Gastrocnemius medialis (tissue), 4 donors: Measurements from ENCODE around the gene ASTN2. TPM values are rescaled to one million over a fixed set of nuclear protein-coding genes. Genes with fewer than 3 reads are reported as not detected.
A peak's percentile ranks its signal among the peaks of the same experiment; 100 is the strongest.

Experiments used
- ATAC-seq, 2 donors: fragments of 150-250 bp; one replicate each; pipeline ENCODE4 v1.9.1; 2016
- DNase-seq, 2 donors: peaks; one replicate each; pipeline ENCODE4 v3.0.0-alpha.2; 2019
- H3K27ac ChIP-seq, 4 donors: fragments of 200-600 bp; sonication (generic); 1 replicate in 1 of 4; 2 replicates in 3 of 4; pipeline ENCODE4 v1.5.1; 2016 to 2018; ENCODE audit warnings: mild to moderate bottlenecking in 2 of 4, moderate library complexity in 1 of 4
- H3K27me3 ChIP-seq, 3 donors: fragments of 200-600 bp; sonication (generic) in 2 of 3; 1 replicate in 1 of 3; 2 replicates in 2 of 3; pipeline versions ENCODE4 v1.5.1 to v1.6.0; 2016 to 2019; ENCODE audit warnings: mild to moderate bottlenecking in 1 of 3, moderate library complexity in 1 of 3
- H3K36me3 ChIP-seq, 2 donors: fragments of 200-600 bp; sonication (generic) in 1 of 2; one replicate each; pipeline ENCODE4 v1.5.1; 2017 to 2018
- H3K4me1 ChIP-seq, 2 donors: fragments of 200-600 bp; sonication (generic) in 1 of 2; one replicate each; pipeline ENCODE4 v1.5.1; 2016 to 2017; ENCODE audit warnings: mild to moderate bottlenecking in 2 of 2
- H3K4me3 ChIP-seq, 4 donors: fragments of 200-600 bp; sonication (generic) in 3 of 4; 1 replicate in 1 of 4; 2 replicates in 3 of 4; pipeline ENCODE4 v1.5.1; 2016 to 2019; ENCODE audit warnings: mild to moderate bottlenecking in 2 of 4
- H3K9me3 ChIP-seq, 3 donors: fragments of 200-600 bp; sonication (generic) in 2 of 3; 1 replicate in 1 of 3; 2 replicates in 2 of 3; pipeline ENCODE4 v1.5.1; 2016 to 2019
- CTCF ChIP-seq, 5 experiments: fragments of 450-650 bp in 3 of 5; fragments of 200-600 bp in 2 of 5; sonication (generic) in 2 of 5; IDR thresholded peaks in 4 of 5; conservative IDR thresholded peaks in 1 of 5; 1 replicate in 4 of 5; 2 replicates in 1 of 5; pipeline ENCODE4 v1.5.1; 2016 to 2019; ENCODE audit warnings: antibody characterized with exemption in 5 of 5, mild to moderate bottlenecking in 3 of 5, moderate library complexity in 3 of 5
- POLR2A ChIP-seq, 2 donors: fragments of 450-650 bp; IDR thresholded peaks; one replicate each; pipeline ENCODE4 v1.6.1; 2017; ENCODE audit warnings: antibody characterized with exemption in 2 of 2, mild to moderate bottlenecking in 2 of 2, moderate library complexity in 2 of 2
- in situ Hi-C, 4 donors: fragments of 200-750 bp; cut with MboI; loops; one replicate each; pipeline versions ENCODE4 v1.15.0 to v1.8.0; 2017; ENCODE audit warnings: low sequenced_read_pairs in 4 of 4
- intact Hi-C: fragments of 100-400 bp; cut with DNase I; formaldehyde crosslinking; loops from one replicate; pipeline ENCODE4 v1.15.1; 2023; ENCODE audit warnings: low total_unique reads
- total RNA-seq, 4 donors: library from RNA; depleted of rRNA; stranded (reverse); fragments of >200 nt; gene quantifications; one replicate each; pipeline versions ENCODE4 v1.1.0 to v1.2.3, GENCODE V29; 2016

Gene ASTN2
- total RNA-seq, 4 donors from 2014 or later, result 2.5 to 4.6 (median 3.7) TPM

- Histone ChIP-seq H3K4me1 (no peaks in the 10 kb centered on the region), H3K27me3 (no peaks in the 10 kb centered on the region), H3K9me3 (no peaks in the 10 kb centered on the region), H3K4me3 (no peak overlapping the region), H3K36me3 (no peaks in the 10 kb centered on the region), H3K27ac (peak overlapping the region in 1 of 4 donors; percentile 16)
- ATAC-seq (peak; percentile 61 to 85), DNase-seq (peak; percentile 20 to 33)
- no peak for TF ChIP-seq POLR2A (IDR thresholded peaks at IDR 0.05)
- TF ChIP-seq CTCF (IDR thresholded peaks at IDR 0.05 in 4 of 5, conservative IDR thresholded peaks at IDR 0.05 in 1 of 5), result no peak
- intact Hi-C loops, result loop anchor here (5.0 kb wide), 1 partner anchor 68 kb away; no protein-coding TSS in a partner anchor
- in situ Hi-C loops, result loop anchor here in 1 of 4 donors (25.0 kb wide), 1 partner anchor 432 kb away; the partner anchor contains the start of gene PAPPA
Observed at GRCh38 chr9:116594547-116594946, 820.3 kb downstream of the ASTN2 start.

DNA sequence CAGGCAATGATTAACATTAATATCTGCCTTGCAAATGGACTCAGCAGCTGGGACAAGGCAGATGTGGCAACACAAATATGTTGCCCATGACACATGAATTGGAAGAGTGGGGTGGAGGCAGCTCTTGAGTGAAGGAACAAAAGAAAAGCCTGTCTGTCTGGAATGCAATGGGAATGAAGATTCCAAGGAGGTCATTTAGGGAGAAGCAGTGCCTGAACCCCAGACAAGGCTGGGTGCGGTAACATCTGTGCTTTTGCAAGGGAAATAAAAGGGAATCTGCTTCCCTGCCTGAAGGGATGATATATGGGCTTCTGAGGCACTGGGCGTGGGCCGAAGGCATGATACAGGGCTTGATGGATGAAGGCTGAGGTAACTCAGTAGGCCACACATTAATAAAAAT, 821.9 kb downstream of the ASTN2 start:
- no peak overlapping the region for H3K4me3 ChIP-seq
- no peaks in the 10 kb centered on the region for H3K27me3 ChIP-seq
- peak in 1 of 2 donors; percentile 29 for ATAC-seq
- in situ Hi-C loops (loop anchor here in 1 of 4 donors (25.0 kb wide), 1 partner anchor 431 kb away; the partner anchor contains the start of gene PAPPA), intact Hi-C loops (loop anchor here (5.0 kb wide), 1 partner anchor 69 kb away; no protein-coding TSS in a partner anchor)
- H3K36me3 ChIP-seq, result no peaks in the 10 kb centered on the region
- no peak overlapping the region for H3K27ac ChIP-seq
- no peaks in the 10 kb centered on the region for H3K9me3 ChIP-seq
- H3K4me1 ChIP-seq, result peaks cover 0 to 3% of the 10 kb centered on the region in 2 donors
- TF ChIP-seq POLR2A (IDR thresholded peaks at IDR 0.05) (no peak), CTCF (IDR thresholded peaks at IDR 0.05 in 4 of 5, conservative IDR thresholded peaks at IDR 0.05 in 1 of 5) (no peak)
- peak in 1 of 2 donors; percentile 21 for DNase-seq

- Histone ChIP-seq H3K36me3 (no peaks in the 10 kb centered on the region), H3K27me3 (no peaks in the 10 kb centered on the region), H3K27ac (no peak overlapping the region), H3K4me1 (peaks cover 0 to 11% of the 10 kb centered on the region in 2 donors), H3K9me3 (no peaks in the 10 kb centered on the region), H3K4me3 (no peak overlapping the region)
- in situ Hi-C loops (loop anchor here in 1 of 4 donors (25.0 kb wide), 1 partner anchor 427 kb away; the partner anchor contains the start of gene PAPPA), intact Hi-C loops (loop anchor here (5.0 kb wide), 1 partner anchor 73 kb away; no protein-coding TSS in a partner anchor)
- TF ChIP-seq POLR2A (IDR thresholded peaks at IDR 0.05), result no peak
- peak in 3 of 5 experiments; percentile 31 to 45 (median 37) for TF ChIP-seq CTCF (IDR thresholded peaks at IDR 0.05 in 4 of 5, conservative IDR thresholded peaks at IDR 0.05 in 1 of 5)
- DNase-seq (no peak), ATAC-seq (peak in 1 of 2 donors; percentile 75)
Observed at GRCh38 chr9:116589392-116590354, 825.2 kb downstream of the ASTN2 start.

DNA sequence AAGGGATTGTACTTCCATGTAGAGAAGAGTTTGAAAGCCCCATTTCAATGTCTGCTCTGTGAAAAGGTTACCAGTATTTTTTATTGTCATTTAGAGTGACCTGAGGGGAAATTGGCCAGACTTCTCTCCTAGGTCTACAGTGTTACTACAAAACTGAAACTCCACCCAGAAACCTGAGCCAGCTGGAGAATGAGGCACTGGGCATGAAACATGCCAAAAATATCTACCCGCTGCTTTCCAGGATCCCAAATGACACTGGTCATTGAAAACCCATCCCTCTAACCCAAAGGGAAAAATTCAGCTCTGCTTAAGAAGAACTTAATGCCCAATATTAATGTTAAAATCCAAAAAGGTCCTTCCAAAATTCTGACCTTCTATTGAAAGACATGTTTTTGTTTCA, 826.9 kb downstream of the ASTN2 start:
- in situ Hi-C loops, result loop anchor here in 1 of 4 donors (25.0 kb wide), 1 partner anchor 426 kb away; the partner anchor contains the start of gene PAPPA
- no peak overlapping the region for H3K4me3 ChIP-seq
- no peaks in the 10 kb centered on the region for H3K27me3 ChIP-seq
- H3K27ac ChIP-seq, result no peak overlapping the region
- TF ChIP-seq POLR2A (IDR thresholded peaks at IDR 0.05) (no peak), CTCF (IDR thresholded peaks at IDR 0.05 in 4 of 5, conservative IDR thresholded peaks at IDR 0.05 in 1 of 5) (no peak)
- H3K9me3 ChIP-seq, result no peaks in the 10 kb centered on the region
- ATAC-seq, result peak in 1 of 2 donors; percentile 54
- H3K36me3 ChIP-seq, result no peaks in the 10 kb centered on the region
- intact Hi-C loops, result no loop called here
- peaks cover 0 to 11% of the 10 kb centered on the region in 2 donors for H3K4me1 ChIP-seq
- DNase-seq, result no peak
